ENCODE results near the gene OXER1.

OXER1 gene

DNA sequence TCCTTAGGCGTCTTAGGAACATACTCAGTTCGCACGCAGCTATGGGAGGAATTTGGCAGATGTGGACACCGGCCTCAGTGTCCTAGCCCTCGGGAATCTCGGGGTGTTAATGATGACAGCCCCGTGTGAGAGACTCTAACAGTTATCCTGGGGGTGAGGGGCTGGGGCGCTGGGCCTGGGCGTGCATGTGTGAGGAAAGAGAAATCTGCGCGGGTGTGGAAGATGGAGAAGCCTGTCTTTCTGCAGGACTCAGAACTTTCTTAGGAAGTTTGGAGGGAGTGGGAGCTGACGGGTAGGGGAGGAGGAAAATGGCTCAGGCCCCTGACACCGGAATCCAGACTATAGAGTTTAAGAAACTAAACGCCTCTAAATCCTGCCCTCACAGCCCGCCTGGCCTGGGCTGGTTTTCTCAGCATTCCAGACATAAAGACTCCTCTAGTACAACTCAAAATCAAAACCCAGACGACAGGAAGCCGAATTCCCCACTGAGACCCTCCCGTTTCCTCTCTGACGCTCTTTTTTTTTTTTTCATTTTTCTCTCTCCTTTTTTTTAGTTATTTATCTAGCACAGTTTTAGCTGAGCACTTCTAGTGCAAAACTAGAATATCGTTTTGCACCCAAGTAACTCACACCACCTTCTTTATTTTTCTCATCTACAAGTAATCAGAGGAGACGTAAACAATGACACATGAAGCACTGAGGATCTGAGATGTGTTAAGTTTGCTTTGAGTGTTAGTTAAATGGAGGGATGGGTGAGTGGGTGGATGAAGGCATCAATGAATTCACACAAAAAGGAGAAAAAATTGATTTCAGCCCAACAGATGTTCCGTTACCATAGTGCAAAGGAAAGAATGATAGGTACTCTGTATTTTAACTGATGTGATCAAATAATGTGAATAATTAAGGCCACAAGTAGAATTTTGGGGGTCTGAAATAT, 29.7 kb upstream of the OXER1 start:
- DNase-seq: no peak

- DNase-seq: no peak
Measured at GRCh38 chr2:42792583-42793333, 28.8 kb upstream of the OXER1 start, which contains the start of gene HAAO. Gene HAAO, minus strand, starts transcription at chr2:42792583. Its CDS starts 47 bp downstream, at chr2:42792536.

DNA sequence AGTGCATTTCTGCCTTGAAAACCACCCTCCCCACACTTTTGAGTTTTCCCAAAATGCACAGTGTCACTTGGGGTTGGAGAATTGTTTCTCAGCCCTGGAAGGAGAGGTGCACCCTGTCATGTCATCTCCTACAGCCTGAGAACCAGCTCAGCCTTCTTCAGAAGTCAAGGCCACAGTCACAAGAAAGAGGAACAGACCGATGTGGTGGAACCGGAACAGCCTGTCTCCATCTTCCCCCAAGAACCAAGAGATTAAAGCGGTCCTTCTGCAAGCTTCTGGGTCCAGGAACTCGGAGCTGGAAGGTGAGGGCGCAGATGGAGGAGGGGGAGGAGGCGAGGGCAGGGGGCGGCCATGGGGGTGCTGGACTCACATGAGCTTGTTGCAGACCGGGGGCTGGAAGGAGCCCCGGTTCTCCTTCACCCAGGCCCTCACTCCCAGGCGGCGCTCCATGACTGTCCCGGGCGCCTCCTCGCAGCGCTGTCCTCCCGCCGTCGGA, 28.2 kb upstream of the OXER1 start:
- DNase-seq: no peak

GRCh38 chr2:42791606-42792005, 27.7 kb upstream of the OXER1 start:
- no peak for DNase-seq

DNA sequence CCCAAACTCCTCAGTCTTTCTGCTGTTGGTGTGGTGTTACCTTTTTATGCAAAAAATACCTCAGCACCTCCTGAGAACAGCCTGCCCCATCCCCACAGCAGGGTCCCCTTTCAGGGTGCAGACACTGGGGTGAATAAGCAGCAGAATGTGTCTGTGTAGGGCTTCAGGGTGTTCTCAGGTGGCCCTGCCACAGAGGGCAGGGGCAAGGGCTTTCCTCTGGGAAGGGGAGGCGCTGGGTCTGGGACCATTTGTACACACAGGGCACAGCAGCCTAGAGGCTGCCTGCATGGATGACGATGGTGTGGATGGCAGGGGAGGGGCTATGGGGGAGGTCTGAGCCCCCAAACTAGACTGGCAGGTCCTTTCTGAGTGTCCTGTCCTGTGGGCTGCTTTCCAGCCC, 25.8 kb upstream of the OXER1 start:
- no peak for DNase-seq

DNA sequence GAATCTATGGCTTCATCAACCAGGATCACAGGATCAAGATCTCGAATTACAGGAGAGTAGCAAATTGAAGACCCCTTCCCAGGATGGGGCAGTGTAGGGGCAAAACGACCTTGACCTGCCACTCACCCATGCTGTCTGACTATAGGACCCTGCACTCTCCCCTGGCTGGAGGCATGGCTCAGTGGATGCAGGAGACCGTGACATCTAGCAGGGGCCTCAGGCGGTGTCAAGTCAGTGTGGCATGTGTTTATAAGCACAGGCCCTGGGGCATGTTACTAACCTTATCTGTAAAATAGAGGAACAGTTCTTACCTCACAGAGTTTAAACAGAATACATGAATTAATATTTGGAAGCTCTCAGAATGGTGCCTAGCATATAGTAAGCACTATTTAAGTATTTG, 24.9 kb upstream of the OXER1 start:
- no peak for DNase-seq

DNA sequence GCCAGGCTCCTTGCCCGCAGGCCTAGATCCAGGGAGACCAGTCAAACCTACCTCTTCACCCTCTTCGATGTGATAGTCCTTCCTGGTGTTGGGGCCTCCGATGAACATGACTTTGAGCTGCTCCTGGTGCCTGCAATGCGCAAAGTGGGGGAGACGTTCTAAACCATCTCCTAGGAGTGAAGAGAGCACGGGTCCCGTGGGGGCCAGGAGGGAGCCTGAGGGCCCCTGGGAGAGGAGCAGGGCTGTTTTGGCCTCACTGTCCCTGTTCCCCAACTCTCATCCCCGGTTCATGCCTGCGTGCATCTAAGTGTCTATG, 24.5 kb upstream of the OXER1 start:
- DNase-seq: no peak

- DNase-seq: no peak
Measured at GRCh38 chr2:42787788-42788477, 24.0 kb upstream of the OXER1 start.

DNA sequence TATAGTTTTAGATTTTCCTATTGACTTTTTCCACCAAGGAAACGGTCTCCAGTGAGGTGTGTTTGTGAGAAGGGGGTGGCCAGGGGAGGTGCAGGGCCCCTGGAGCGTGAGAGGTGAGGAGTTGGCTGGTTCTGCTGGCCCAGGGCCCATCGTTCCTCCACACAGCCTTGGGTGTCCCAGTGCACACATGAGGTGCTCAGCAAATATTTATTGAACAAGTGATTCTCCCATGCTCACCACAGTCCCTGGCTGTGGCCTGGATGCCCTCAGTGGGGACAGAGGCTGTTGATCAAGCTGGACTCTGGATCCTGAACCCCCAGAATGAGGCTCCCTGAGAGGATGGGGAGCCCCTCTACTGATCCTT, 23.5 kb upstream of the OXER1 start:
- DNase-seq: no peak

GRCh38 chr2:42786561-42787345, 22.8 kb upstream of the OXER1 start:
- DNase-seq: no peak

DNA sequence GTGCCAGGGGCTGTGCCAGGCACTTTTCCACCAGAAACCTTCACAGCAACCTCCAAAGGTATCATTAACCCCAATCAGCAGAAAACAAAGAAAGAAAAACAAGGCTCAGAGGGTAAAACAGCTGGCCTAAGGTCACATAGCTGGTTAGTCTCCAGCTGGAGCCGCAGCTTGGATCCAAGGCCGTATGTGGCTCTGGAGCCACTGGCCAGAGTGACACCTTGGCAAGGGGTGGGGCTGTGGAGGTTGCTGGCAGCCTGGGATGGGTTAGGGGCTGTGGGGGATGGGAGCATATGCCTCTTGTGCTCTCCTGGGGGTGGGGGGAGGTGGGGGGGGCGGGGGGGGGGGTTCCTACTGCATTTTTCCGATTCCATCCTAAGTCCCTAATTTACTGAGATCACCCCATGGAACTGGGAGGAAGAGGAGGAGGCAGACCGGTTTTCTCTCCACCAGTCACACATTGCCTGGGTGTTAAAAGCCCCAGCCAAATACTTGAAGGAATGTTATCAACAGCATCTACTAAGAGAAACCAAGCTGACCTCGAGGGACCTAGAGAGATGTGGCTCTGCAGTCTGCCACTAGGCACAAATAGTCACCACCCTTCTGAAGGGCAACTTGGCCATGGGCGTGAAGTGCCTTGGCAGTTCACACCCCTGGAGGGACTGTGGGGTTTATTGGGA, 20.4 kb upstream of the OXER1 start:
- DNase-seq: no peak

- DNase-seq: no peak
Measured at GRCh38 chr2:42783511-42783910, 19.6 kb upstream of the OXER1 start.

- no peak for DNase-seq
Measured at GRCh38 chr2:42781181-42781580, 17.2 kb upstream of the OXER1 start.

- no peak for DNase-seq
Measured at GRCh38 chr2:42777883-42778805, 14.2 kb upstream of the OXER1 start.

DNA sequence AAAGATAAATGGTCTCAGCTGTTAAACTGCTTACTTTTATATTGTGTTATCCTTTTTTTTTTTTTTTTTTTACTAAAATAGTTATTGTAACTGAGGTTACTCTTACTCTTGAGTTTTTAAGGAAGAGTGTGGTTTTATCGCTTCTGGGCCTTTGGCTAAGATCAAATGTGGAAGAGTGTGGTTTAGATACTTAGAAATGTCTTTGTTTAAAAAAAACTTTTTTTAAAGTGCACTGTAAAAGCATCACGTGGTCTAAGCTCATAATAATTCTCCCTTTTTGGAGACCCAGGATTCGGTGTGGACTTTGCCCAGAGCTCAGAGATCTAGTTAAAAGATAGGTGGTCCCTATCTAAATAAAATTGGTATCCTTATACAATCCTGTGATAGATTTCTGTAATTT, 11.9 kb upstream of the OXER1 start:
- DNase-seq: no peak

- no peak for DNase-seq
Measured at GRCh38 chr2:42775186-42775585, 11.3 kb upstream of the OXER1 start.

DNA sequence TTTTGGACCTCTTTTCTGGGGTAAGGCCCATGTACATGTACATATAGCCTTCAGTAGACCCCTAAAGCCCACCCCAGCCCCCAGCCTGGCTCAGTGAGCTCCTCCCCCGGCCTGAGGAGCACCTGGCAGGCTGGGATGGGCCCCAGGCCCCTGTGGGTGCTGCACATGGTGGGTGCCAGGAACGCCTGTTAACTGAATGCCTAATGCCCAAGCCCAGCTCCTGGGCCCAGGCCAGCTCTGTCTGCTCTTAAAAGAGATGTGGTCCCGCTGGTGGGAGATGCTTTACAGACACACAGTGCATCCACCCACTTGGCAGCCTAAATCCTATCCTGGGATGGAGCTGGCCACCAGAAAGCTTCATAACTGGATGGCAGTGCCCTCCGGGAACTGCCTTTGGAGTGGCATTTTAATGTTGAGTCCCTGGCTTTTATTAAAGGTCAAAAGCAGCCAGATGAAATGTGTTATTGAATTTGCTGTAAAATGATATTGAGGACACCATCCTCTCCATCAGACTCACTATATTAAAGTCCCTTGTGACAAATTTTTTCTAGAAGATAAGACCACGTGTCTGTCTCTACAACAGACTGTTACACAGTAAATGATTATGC, 7.7 kb upstream of the OXER1 start:
- no peak for DNase-seq

DNA sequence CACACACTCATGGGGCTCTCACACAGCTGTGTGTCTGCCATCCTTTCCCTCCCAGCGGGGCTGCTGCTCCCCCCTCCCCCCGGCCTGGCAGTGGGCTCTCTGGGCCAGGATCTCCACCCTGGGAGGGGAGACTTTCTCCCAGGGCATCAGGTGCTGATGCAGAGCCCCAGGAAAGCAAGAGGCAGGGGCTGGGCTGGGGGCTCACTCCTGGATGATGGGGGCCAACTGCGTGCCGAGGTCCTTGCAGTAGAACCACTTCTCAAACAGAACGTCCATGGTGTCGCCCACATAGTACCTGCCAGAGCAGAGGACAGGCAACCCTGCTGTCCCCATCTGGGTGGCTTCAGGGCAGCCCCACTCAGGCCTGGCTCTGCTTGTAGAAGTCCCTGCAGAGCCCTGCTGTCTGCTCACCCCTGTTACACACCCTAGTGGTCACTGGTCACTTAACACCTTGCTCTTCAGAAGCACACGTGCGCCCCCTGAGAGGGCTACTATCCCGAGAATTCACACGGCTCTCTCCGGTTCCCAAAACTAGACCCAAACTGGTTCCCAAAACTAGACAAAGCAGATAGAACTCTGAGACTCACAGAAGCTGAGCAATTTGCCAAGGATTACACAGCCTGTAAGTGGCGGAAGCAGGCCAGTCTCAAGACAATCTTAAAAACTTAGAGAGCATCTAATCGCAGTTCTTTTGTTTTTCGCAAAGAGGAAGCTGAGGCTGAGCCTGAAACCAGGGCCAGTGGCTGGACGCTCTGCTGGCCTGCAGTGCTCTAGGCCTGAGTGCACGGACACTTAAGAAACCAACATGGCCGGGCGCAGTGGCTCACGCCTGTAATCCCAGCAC, 6.6 kb upstream of the OXER1 start:
- peak; percentile 22 to 65 for DNase-seq

DNA sequence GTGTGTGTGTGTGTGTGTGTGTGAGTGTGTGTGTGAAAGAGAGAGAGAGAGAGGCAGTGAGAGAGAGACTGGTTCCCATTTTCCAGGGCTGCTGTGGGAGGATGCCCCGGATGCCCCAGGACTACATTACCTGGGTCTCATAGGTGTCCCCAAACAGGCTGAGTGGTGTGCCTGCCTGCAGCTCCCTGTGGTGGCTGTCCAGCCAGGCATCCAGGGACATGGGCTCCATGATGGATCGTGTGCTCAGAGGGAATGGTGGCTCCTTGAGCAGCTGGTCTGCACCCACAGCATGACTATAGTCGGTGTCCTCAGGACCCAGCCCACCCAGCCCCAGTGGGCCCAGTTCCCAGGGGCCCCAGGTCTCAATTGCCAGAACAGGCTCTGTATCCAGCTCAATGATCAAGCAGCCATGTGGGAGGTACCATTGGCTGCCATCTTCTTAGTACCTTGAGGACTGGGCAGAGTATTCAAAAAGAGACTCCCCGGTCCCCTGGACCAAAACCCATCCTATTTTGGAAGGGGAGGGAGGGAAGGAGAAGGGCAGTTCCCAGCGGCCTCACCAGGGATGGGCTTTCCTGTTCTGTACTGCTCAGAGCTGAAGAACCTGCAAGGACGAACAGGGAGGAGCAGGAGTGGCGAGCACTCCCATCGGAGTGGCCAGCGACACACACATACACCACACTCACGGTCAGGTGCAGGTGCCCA, 5.8 kb upstream of the OXER1 start:
- no peak for DNase-seq

All from SW 1271 (cell line).